Measurements from ENCODE around the gene ADAMTS9.
"Not testable (repeated sequence)": the region's sequence is repeated elsewhere in the genome, so short reads cannot be mapped to it uniquely, and the experiment has no call there.

The ADAMTS9 gene

GRCh38 chr3:64550745-64551144 is 137.1 kb downstream of the ADAMTS9 start:
- H3K4me3 ChIP-seq (ENCODE audit: low read depth, low read length) = no peak overlapping the region

GRCh38 chr3:64549869-64550268 is 137.9 kb downstream of the ADAMTS9 start:
- DNase-seq (ENCODE audit: low read depth) = no peak
- H3K4me3 ChIP-seq (ENCODE audit: low read depth, low read length) = no peak overlapping the region
- TF ChIP-seq CTCF (IDR thresholded peaks at IDR 0.05; ENCODE audit: insufficient read depth, low read depth, low read length, missing control alignments) = no peak

More at GRCh38 chr3:64550745-64551144, 137.1 kb downstream of the ADAMTS9 start:
- TF ChIP-seq CTCF (IDR thresholded peaks at IDR 0.05; ENCODE audit: insufficient read depth, low read depth, low read length, missing control alignments) = no peak
- DNase-seq (ENCODE audit: low read depth) = no peak

GRCh38 chr3:64548200-64548889 is 139.5 kb downstream of the ADAMTS9 start:
- TF ChIP-seq CTCF (IDR thresholded peaks at IDR 0.05; ENCODE audit: insufficient read depth, low read depth, low read length, missing control alignments) = no peak
- H3K4me3 ChIP-seq (ENCODE audit: low read depth, low read length) = no peak overlapping the region
- DNase-seq (ENCODE audit: low read depth) = no peak

GRCh38 chr3:64546856-64547255 is 140.9 kb downstream of the ADAMTS9 start:
- no peak for TF ChIP-seq CTCF (IDR thresholded peaks at IDR 0.05; ENCODE audit: insufficient read depth, low read depth, low read length, missing control alignments)
- no peak for DNase-seq (ENCODE audit: low read depth)
- no peak overlapping the region for H3K4me3 ChIP-seq (ENCODE audit: low read depth, low read length)

- not testable (repeated sequence) for H3K4me3 ChIP-seq (ENCODE audit: low read depth, low read length); DNase-seq (ENCODE audit: low read depth)
Measured at GRCh38 chr3:64545239-64545638, 142.6 kb downstream of the ADAMTS9 start.

GRCh38 chr3:64541803-64542202 is 146.0 kb downstream of the ADAMTS9 start:
- no peak overlapping the region for H3K4me3 ChIP-seq (ENCODE audit: low read depth, low read length)
- no peak for DNase-seq (ENCODE audit: low read depth)
- TF ChIP-seq CTCF (IDR thresholded peaks at IDR 0.05; ENCODE audit: insufficient read depth, low read depth, low read length, missing control alignments) = no peak

- DNase-seq (ENCODE audit: low read depth) = no peak
- TF ChIP-seq CTCF (IDR thresholded peaks at IDR 0.05; ENCODE audit: insufficient read depth, low read depth, low read length, missing control alignments) = no peak
- no peak overlapping the region for H3K4me3 ChIP-seq (ENCODE audit: low read depth, low read length)
Measured at GRCh38 chr3:64539451-64540196, 148.2 kb downstream of the ADAMTS9 start.
